Activated T-helper 2 cell treated with anti-CD3 and anti-CD28 coated beads, Interferon-gamma antibody, Interleukin-2, Interleukin-4, amounts not matched to agents 10 μg/mL and 5 μg/mL and 100 μg/mL, durations not matched to agents 14 hours and 24 hours and 36 hours (primary cell): ENCODE results near the gene RHOH. TPM values are rescaled to one million over a fixed set of nuclear protein-coding genes. Genes with fewer than 3 reads are reported as not detected.

Experiments used
- DNase-seq: peaks from one replicate; pipeline ENCODE4 v3.0.0; 2021; ENCODE audit warnings: low spot score
- H3K27ac Mint-ChIP-seq: one replicate; pipeline ENCODE4 v1.8.0; 2021; ENCODE audit warnings: mixed read lengths
- H3K27me3 Mint-ChIP-seq: one replicate; pipeline ENCODE4 v1.8.0; 2021; ENCODE audit warnings: low read depth, mixed read lengths
- H3K36me3 Mint-ChIP-seq: one replicate; pipeline ENCODE4 v1.8.0; 2021; ENCODE audit warnings: low read depth, mixed read lengths
- H3K4me1 Mint-ChIP-seq: one replicate; pipeline ENCODE4 v1.8.0; 2021; ENCODE audit warnings: low read depth, mixed read lengths
- H3K4me3 Mint-ChIP-seq: one replicate; pipeline ENCODE4 v1.8.0; 2021; ENCODE audit warnings: low read depth, mild to moderate bottlenecking, moderate library complexity, mixed read lengths
- H3K9me3 Mint-ChIP-seq: one replicate; pipeline ENCODE4 v1.8.0; 2021; ENCODE audit warnings: mixed read lengths
- intact Hi-C: fragments of 100-400 bp; cut with micrococcal nuclease; formaldehyde crosslinking; loops from one replicate; pipeline ENCODE4 v1.15.1; 2023
- total RNA-seq: library from RNA; stranded (reverse); gene quantifications from 2 replicates; pipeline ENCODE4 v1.2.3, GENCODE V29; 2022

The RHOH gene
- total RNA-seq, 1 donor from 2014 or later: 108 TPM

DNA sequence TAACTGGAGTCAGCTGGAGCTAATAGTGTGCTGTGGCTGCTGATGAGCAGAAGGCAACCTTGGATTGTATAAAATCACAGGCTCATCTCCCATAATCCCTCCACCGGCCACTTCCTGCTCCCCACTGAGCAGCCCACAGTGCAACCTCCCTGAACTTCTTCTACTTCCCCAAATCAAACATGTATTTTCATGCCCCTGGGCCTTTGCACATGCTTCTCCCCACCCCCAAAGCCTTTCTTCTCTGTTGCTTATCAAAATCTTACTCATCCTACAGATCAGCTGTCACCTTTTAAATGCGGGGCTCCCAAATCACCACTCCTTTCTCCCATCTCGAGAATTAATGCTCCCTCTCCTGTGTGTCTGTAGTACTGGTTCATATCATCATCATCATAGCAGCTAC, 35.8 kb downstream of the RHOH start:
- peak overlapping the region; percentile 0 for H3K4me3 Mint-ChIP-seq
- peak overlapping the region; percentile 70 for H3K27ac Mint-ChIP-seq
- peaks cover 70% of the 10 kb centered on the region for H3K4me1 Mint-ChIP-seq
- H3K27me3 Mint-ChIP-seq: no peaks in the 10 kb centered on the region
- peaks cover 79% of the 10 kb centered on the region for H3K36me3 Mint-ChIP-seq
- peaks cover 4% of the 10 kb centered on the region for H3K9me3 Mint-ChIP-seq
- intact Hi-C loops: no loop called here
- no peak for DNase-seq

DNA sequence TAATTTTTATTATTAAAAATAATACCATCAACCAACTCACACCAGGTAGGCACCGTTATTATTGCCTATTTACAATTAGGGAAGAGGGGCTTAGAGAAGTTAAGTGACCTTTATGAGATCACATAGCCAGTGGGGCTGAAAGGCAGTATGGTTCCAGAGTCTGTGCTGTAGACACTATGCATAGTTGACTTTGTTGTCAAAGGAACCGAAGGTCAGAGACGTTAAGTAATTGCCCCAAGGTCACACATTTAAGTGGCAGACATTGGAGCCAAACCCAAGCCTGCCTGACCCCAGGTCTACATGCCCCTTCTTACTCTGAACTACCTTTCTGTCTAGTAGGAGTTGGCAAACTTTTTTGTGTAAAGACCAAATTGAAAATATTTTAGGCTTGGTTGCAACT, 36.4 kb downstream of the RHOH start:
- peaks cover 84% of the 10 kb centered on the region for H3K36me3 Mint-ChIP-seq
- H3K9me3 Mint-ChIP-seq: peaks cover 4% of the 10 kb centered on the region
- H3K27me3 Mint-ChIP-seq: no peaks in the 10 kb centered on the region
- H3K4me3 Mint-ChIP-seq: no peak overlapping the region
- peak overlapping the region; percentile 12 for H3K27ac Mint-ChIP-seq
- intact Hi-C loops: no loop called here
- H3K4me1 Mint-ChIP-seq: peaks cover 73% of the 10 kb centered on the region
- DNase-seq: no peak

DNA sequence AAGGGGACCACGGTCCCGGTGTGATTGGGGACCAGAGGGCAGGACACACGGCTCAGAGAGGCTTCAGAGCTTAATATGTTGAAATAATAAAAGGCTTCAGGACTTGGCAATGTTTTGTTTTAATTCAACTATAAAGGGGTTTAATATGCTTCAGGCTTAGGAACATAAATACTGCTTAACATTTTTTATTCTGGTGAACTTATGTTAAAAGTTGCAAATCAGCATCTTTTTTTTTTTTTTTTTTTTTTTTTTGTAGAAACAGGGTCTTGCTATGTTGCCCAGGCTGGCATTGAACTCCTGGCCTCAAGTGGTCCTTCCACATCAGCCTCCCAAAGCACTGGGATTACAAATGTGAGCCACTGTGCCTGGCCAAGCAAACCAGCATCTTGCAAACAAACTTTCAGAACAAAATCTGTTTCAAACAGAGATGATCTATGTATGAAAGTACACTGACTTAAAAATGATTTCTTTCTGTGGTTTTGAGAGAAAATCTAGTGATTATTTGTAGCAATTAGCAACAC, 37.7 kb downstream of the RHOH start:
- DNase-seq: no peak
- Mint-ChIP-seq H3K9me3 (peaks cover 4% of the 10 kb centered on the region), H3K4me3 (no peak overlapping the region), H3K4me1 (peaks cover 69% of the 10 kb centered on the region), H3K27ac (peak overlapping the region; percentile 90), H3K36me3 (peaks cover 83% of the 10 kb centered on the region), H3K27me3 (no peaks in the 10 kb centered on the region)
- intact Hi-C loops: no loop called here

DNA sequence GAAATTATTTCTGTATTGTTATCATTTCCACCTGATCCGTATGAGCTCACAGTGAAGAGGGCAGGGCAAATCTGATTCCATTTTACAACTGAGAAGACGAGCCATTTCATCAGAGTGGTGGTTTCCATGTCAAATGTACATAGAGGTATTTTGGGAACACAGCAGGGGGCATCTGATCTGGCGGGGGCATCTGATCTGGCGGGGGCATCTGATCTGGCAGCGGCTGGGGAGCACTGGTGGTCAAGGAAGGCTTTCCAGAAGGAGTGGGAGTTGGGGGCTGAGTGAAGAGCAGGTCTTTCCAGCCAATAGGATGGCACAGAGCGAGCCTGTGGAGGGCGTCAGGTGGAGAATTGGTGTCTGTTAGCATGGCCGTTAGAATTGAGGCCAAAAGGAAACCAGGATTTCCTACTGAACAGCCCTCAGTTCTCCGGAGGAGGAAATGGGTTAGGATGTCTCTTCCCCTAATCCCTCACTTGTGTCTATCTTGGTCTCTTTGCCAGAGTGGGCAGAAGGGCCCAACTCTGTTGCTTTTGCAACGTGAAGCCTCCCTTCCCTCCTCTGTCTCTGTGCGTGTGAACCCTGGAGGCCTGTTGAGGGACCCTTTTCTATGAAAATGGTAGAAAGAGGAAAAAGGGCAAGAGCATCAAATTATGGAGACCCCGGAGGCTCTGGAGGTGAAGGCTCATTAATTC, 41.3 kb downstream of the RHOH start:
- H3K4me3 Mint-ChIP-seq: peak overlapping the region; percentile 77
- peaks cover 82% of the 10 kb centered on the region for H3K36me3 Mint-ChIP-seq
- H3K27me3 Mint-ChIP-seq: no peaks in the 10 kb centered on the region
- peak overlapping the region; percentile 94 for H3K27ac Mint-ChIP-seq
- DNase-seq: no peak
- intact Hi-C loops: loop anchor here (1.0 to 2.0 kb wide), 2 partner anchors 10 to 17 kb away; no protein-coding TSS in a partner anchor
- no peaks in the 10 kb centered on the region for H3K9me3 Mint-ChIP-seq
- H3K4me1 Mint-ChIP-seq: peaks cover 70% of the 10 kb centered on the region

DNA sequence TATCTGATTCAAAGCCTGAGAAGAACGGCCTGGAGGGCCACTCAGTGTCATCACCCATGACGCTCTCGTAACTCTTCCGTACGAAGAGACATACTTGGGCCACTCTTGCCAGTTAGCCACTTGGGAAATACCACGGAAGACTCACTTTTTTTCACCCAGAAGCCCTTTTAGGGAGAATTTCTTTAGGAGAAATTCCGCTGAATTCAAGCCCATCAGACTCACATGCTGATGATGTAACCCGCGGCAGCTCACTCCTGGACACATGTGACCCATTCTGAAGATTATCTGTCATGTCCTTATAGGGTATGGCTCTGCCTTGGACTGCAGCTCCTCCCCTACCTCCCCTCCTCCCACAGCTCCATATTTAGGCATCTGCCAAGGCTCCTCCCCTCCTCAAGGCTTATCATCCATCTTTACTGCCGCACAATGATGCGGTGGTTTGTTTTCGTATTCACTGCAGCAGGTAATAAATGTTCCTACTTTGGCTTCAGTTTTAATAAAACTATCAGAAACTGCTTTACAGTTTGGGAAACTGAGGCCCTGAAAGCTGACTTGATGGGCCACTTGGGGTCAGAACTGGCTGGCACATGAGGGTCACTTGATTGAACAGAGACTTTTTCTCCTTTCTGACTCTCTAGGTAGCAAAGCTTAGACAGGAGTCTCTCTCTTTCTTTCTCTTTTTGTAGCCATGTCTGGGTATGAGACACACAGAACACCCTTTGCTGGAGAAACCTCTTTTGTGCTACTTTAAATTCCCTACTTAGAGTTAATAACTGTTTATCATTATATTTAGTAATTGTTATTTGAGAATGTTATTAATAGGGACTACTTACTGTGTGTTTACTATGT, 42.1 kb downstream of the RHOH start:
- H3K36me3 Mint-ChIP-seq: peaks cover 88% of the 10 kb centered on the region
- peak; percentile 79 for DNase-seq
- no peaks in the 10 kb centered on the region for H3K27me3 Mint-ChIP-seq
- peak overlapping the region; percentile 77 for H3K4me3 Mint-ChIP-seq
- peaks cover 74% of the 10 kb centered on the region for H3K4me1 Mint-ChIP-seq
- peak overlapping the region; percentile 94 for H3K27ac Mint-ChIP-seq
- H3K9me3 Mint-ChIP-seq: no peaks in the 10 kb centered on the region
- intact Hi-C loops: loop anchor here (1.0 to 2.0 kb wide), 2 partner anchors 11 to 16 kb away; no protein-coding TSS in a partner anchor

DNA sequence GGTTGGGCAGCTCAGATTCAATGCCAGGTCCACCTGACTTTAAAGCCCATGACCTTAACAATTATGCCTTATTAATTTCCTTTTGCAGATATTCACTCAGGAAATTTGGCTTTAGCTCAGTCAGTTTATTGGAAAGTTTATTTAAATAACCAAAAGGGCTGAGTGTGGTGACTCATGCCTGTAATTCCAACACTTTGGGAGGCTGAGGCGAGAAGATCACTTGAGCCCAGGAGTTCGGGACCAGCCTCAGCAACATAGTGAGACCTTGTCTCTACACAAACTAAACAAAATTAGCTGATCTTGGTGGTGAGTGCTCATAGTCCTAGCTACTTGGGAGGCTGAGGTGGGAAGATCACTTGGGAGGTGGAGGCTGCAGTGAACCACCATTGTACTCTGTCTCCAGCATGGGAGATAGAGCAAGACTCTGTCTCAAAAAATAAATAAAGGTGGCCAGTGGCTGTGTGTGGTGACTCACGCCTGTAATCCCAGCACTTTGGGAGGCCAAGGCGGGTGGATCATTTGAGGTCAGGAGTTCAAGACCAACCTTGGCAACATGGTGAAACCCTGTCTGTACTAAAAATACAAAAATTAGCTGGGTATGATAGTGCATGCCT, 43.3 kb downstream of the RHOH start:
- no peak for DNase-seq
- Mint-ChIP-seq H3K9me3 (no peaks in the 10 kb centered on the region), H3K36me3 (peaks cover 88% of the 10 kb centered on the region), H3K4me3 (peak overlapping the region; percentile 10), H3K27ac (peak overlapping the region; percentile 94), H3K4me1 (peaks cover 72% of the 10 kb centered on the region), H3K27me3 (no peaks in the 10 kb centered on the region)
- intact Hi-C loops: loop anchor here (5.0 kb wide), 1 partner anchor 88 kb away; no protein-coding TSS in a partner anchor

DNA sequence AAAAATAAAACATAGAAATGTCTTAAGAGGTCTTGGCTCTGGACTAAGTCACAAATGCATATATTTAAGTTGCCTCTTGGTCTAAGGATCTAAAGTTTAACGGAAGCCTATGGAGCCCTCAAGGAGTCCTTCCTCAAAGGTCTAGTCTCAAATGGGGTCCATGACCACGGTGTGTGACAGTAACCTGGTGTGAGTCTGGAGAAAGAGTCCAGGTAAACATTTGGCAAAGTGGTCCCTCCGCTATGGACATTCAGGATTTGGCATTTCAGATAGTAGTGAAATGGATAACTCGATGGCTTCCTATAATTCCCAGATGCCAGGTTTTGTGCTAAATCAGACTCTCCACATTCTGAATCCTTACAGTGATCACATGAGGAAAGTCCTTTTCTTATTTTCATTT, 44.2 kb downstream of the RHOH start:
- Mint-ChIP-seq H3K36me3 (peaks cover 90% of the 10 kb centered on the region), H3K4me3 (peak overlapping the region; percentile 66), H3K9me3 (no peaks in the 10 kb centered on the region), H3K27ac (peak overlapping the region; percentile 80), H3K4me1 (peaks cover 77% of the 10 kb centered on the region), H3K27me3 (no peaks in the 10 kb centered on the region)
- DNase-seq: no peak
- intact Hi-C loops: loop anchor here (5.0 kb wide), 1 partner anchor 89 kb away; no protein-coding TSS in a partner anchor

DNA sequence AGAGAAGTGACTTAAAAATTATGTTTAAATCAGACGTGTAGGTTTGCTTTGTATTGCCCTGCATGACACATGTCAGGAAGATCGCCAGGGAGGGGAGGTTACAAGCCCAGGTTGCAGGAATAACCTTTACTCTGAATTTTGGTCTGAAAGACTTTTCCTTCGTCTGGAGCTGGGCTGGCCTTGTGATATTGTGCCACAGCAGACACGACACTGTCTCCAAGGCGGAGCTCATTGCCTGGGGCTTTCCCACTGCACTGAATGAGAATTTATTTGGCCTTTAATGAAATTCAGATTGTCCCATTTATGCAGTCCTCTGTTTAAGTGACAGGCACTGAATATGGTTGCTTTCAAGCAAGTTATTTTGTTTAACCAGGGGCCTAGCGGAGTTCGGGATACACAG, 45.1 kb downstream of the RHOH start:
- Mint-ChIP-seq H3K27ac (peak overlapping the region; percentile 80), H3K9me3 (no peaks in the 10 kb centered on the region), H3K36me3 (peaks cover 92% of the 10 kb centered on the region), H3K27me3 (no peaks in the 10 kb centered on the region), H3K4me3 (peak overlapping the region; percentile 66), H3K4me1 (peaks cover 83% of the 10 kb centered on the region)
- intact Hi-C loops: loop anchor here (1.0 to 5.0 kb wide), 2 partner anchors 90 to 187 kb away; no protein-coding TSS in a partner anchor
- DNase-seq: no peak

DNA sequence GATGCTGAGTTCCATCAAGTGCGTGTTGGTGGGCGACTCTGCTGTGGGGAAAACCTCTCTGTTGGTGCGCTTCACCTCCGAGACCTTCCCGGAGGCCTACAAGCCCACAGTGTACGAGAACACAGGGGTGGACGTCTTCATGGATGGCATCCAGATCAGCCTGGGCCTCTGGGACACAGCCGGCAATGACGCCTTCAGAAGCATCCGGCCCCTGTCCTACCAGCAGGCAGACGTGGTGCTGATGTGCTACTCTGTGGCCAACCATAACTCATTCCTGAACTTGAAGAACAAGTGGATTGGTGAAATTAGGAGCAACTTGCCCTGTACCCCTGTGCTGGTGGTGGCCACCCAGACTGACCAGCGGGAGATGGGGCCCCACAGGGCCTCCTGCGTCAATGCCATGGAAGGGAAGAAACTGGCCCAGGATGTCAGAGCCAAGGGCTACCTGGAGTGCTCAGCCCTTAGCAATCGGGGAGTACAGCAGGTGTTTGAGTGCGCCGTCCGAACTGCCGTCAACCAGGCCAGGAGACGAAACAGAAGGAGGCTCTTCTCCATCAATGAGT, 46.6 kb downstream of the RHOH start:
- peak overlapping the region; percentile 80 for H3K27ac Mint-ChIP-seq
- intact Hi-C loops: loop anchor here (5.0 kb wide), 1 partner anchor 91 kb away; no protein-coding TSS in a partner anchor
- no peak for DNase-seq
- H3K4me3 Mint-ChIP-seq: peak overlapping the region; percentile 72
- H3K9me3 Mint-ChIP-seq: no peaks in the 10 kb centered on the region
- no peaks in the 10 kb centered on the region for H3K27me3 Mint-ChIP-seq
- peaks cover 78% of the 10 kb centered on the region for H3K4me1 Mint-ChIP-seq
- H3K36me3 Mint-ChIP-seq: peaks cover 86% of the 10 kb centered on the region

DNA sequence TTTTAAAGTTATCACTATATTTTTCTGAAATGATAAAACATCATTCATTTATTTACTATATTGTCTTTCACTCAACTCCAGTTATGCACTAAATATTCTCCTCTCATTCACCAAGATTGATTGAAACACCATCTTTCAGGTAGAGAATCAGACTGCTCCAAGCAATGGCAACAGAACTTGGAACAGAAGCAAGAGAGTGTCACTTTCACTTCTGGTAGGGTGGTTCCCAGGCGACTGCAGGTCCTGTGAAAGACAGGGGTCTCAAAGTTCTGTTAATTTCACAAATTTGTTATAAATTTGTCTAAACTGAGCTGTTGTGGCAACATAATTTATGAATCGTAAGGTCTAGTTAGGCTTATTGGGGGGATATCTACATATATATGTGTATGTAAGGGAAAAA, 47.8 kb downstream of the RHOH start:
- no peak for DNase-seq
- intact Hi-C loops: loop anchor here (5.0 kb wide), 1 partner anchor 92 kb away; no protein-coding TSS in a partner anchor
- Mint-ChIP-seq H3K27ac (peak overlapping the region; percentile 78), H3K27me3 (no peaks in the 10 kb centered on the region), H3K36me3 (peaks cover 84% of the 10 kb centered on the region), H3K4me3 (peak overlapping the region; percentile 50), H3K9me3 (no peaks in the 10 kb centered on the region), H3K4me1 (peaks cover 76% of the 10 kb centered on the region)

DNA sequence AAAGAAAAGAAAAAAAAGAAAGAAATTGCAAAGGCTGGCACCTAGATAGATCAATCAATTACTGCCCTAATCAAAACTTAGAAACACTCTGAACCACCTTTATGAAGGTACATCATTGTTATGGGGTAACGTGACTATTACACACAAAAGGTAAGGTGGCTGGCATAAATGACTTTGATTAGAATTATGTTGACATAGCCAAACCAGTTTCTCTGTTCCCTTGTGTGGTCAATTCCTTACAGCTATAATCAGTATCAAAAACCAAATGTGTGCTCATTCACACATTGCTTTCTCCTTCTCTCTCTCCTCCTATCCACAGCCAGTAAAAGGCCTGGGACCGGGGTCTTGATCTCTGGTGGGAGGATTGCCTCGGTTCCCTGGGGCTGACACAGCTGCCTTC, 48.7 kb downstream of the RHOH start:
- no peak for DNase-seq
- H3K9me3 Mint-ChIP-seq: no peaks in the 10 kb centered on the region
- H3K4me3 Mint-ChIP-seq: no peak overlapping the region
- no peaks in the 10 kb centered on the region for H3K27me3 Mint-ChIP-seq
- H3K4me1 Mint-ChIP-seq: peaks cover 69% of the 10 kb centered on the region
- peaks cover 76% of the 10 kb centered on the region for H3K36me3 Mint-ChIP-seq
- intact Hi-C loops: no loop called here
- H3K27ac Mint-ChIP-seq: peak overlapping the region; percentile 78
